ENCODE measurements around the gene MESD. TPM values are rescaled to one million over a fixed set of nuclear protein-coding genes. Genes with fewer than 3 reads are reported as not detected.
A peak's percentile ranks its signal among the peaks of the same experiment; 100 is the strongest.
"Not testable (repeated sequence)": the region's sequence is repeated elsewhere in the genome, so short reads cannot be mapped to it uniquely, and the experiment has no call there.

Gene MESD
- total RNA-seq, 2 experiments from 2014 or later: 27.0 to 27.4 TPM

- H3K36me3 Mint-ChIP-seq (ENCODE audit: low read depth): peaks cover 35% of the 10 kb centered on the region
- no peaks in the 10 kb centered on the region for H3K9me3 Mint-ChIP-seq (ENCODE audit: insufficient read depth)
- ATAC-seq (no peak), DNase-seq (no peak)
- CTCF ChIA-PET: interaction anchor here (5.5 kb wide), 1 partner anchor 12 kb away, joined by 34 read pairs; no protein-coding TSS in a partner anchor
- H3K4me1 Mint-ChIP-seq (ENCODE audit: low read depth): peaks cover 11% of the 10 kb centered on the region
- no peak overlapping the region for H3K27ac Mint-ChIP-seq
- no peaks in the 10 kb centered on the region for H3K27me3 Mint-ChIP-seq (ENCODE audit: low read depth)
- no peak overlapping the region for H3K4me3 Mint-ChIP-seq
- POLR2A ChIA-PET: no interaction called here
Measured at GRCh38 chr15:80957556-80957955, 32.1 kb downstream of the MESD start.

- H3K4me3 Mint-ChIP-seq; H3K27ac Mint-ChIP-seq; H3K27me3 Mint-ChIP-seq (ENCODE audit: low read depth); H3K4me1 Mint-ChIP-seq (ENCODE audit: low read depth); POLR2A ChIA-PET; H3K9me3 Mint-ChIP-seq (ENCODE audit: insufficient read depth): not testable (repeated sequence)
- CTCF ChIA-PET: interaction anchor here (1.3 kb wide), 1 partner anchor 14 kb away, joined by 6 read pairs; no protein-coding TSS in a partner anchor
- ATAC-seq: peak; percentile 64
- DNase-seq: peak; percentile 36
- peaks cover 32% of the 10 kb centered on the region for H3K36me3 Mint-ChIP-seq (ENCODE audit: low read depth)
Measured at GRCh38 chr15:80955571-80956452, 33.8 kb downstream of the MESD start.

- Mint-ChIP-seq H3K4me3 (no peak overlapping the region), H3K9me3 (ENCODE audit: insufficient read depth) (no peaks in the 10 kb centered on the region), H3K27me3 (ENCODE audit: low read depth) (no peaks in the 10 kb centered on the region), H3K36me3 (ENCODE audit: low read depth) (peaks cover 24% of the 10 kb centered on the region), H3K4me1 (ENCODE audit: low read depth) (peaks cover 9% of the 10 kb centered on the region), H3K27ac (no peak overlapping the region)
- no peak for DNase-seq
- ChIA-PET CTCF (interaction anchor here (1.2 to 1.3 kb wide), 2 partner anchors 16 to 312 kb away, joined by 4 to 6 read pairs; no protein-coding TSS in a partner anchor), POLR2A (no interaction called here)
- ATAC-seq: no peak
Measured at GRCh38 chr15:80953953-80954778, 35.5 kb downstream of the MESD start.

GRCh38 chr15:80953001-80953952, 36.3 kb downstream of the MESD start:
- no peak for ATAC-seq
- Mint-ChIP-seq H3K4me3 (no peak overlapping the region), H3K27me3 (ENCODE audit: low read depth) (no peaks in the 10 kb centered on the region), H3K9me3 (ENCODE audit: insufficient read depth) (no peaks in the 10 kb centered on the region), H3K27ac (peak overlapping the region; percentile 27), H3K4me1 (ENCODE audit: low read depth) (peaks cover 9% of the 10 kb centered on the region), H3K36me3 (ENCODE audit: low read depth) (peaks cover 17% of the 10 kb centered on the region)
- DNase-seq: no peak
- CTCF ChIA-PET: no interaction called here
- POLR2A ChIA-PET: no interaction called here

GRCh38 chr15:80951941-80952340, 37.7 kb downstream of the MESD start:
- POLR2A ChIA-PET: no interaction called here

GRCh38 chr15:80950291-80951078, 39.1 kb downstream of the MESD start:
- ATAC-seq (no peak), DNase-seq (no peak)
- Mint-ChIP-seq H3K4me1 (ENCODE audit: low read depth) (peaks cover 3% of the 10 kb centered on the region), H3K4me3 (no peak overlapping the region), H3K27ac (no peak overlapping the region), H3K27me3 (ENCODE audit: low read depth) (no peaks in the 10 kb centered on the region), H3K36me3 (ENCODE audit: low read depth) (peaks cover 16% of the 10 kb centered on the region), H3K9me3 (ENCODE audit: insufficient read depth) (no peaks in the 10 kb centered on the region)
- ChIA-PET POLR2A (no interaction called here), CTCF (interaction anchor here (1.0 to 1.4 kb wide), 2 partner anchors 19 to 174 kb away, joined by 3 to 7 read pairs; no protein-coding TSS in a partner anchor)

More at GRCh38 chr15:80951941-80952340, 37.7 kb downstream of the MESD start:
- peaks cover 5% of the 10 kb centered on the region for H3K4me1 Mint-ChIP-seq (ENCODE audit: low read depth)
- no peak overlapping the region for H3K4me3 Mint-ChIP-seq
- no peaks in the 10 kb centered on the region for H3K27me3 Mint-ChIP-seq (ENCODE audit: low read depth)
- H3K9me3 Mint-ChIP-seq (ENCODE audit: insufficient read depth): no peaks in the 10 kb centered on the region
- no peak for DNase-seq
- H3K27ac Mint-ChIP-seq: no peak overlapping the region
- ATAC-seq: no peak
- CTCF ChIA-PET: no interaction called here
- H3K36me3 Mint-ChIP-seq (ENCODE audit: low read depth): peaks cover 16% of the 10 kb centered on the region

- no peaks in the 10 kb centered on the region for H3K27me3 Mint-ChIP-seq (ENCODE audit: low read depth)
- no peak overlapping the region for H3K27ac Mint-ChIP-seq
- no peak overlapping the region for H3K4me3 Mint-ChIP-seq
- CTCF ChIA-PET: interaction anchor here (1.0 to 1.4 kb wide), 2 partner anchors 20 to 173 kb away, joined by 3 to 7 read pairs; no protein-coding TSS in a partner anchor
- H3K9me3 Mint-ChIP-seq (ENCODE audit: insufficient read depth): no peaks in the 10 kb centered on the region
- DNase-seq (no peak), ATAC-seq (no peak)
- peaks cover 3% of the 10 kb centered on the region for H3K4me1 Mint-ChIP-seq (ENCODE audit: low read depth)
- POLR2A ChIA-PET: no interaction called here
- H3K36me3 Mint-ChIP-seq (ENCODE audit: low read depth): peaks cover 16% of the 10 kb centered on the region
Measured at GRCh38 chr15:80949756-80950155, 39.9 kb downstream of the MESD start.

- ATAC-seq: no peak
- H3K27ac Mint-ChIP-seq: no peak overlapping the region
- peaks cover 16% of the 10 kb centered on the region for H3K36me3 Mint-ChIP-seq (ENCODE audit: low read depth)
- peaks cover 3% of the 10 kb centered on the region for H3K4me1 Mint-ChIP-seq (ENCODE audit: low read depth)
- no peak for DNase-seq
- no peak overlapping the region for H3K4me3 Mint-ChIP-seq
- CTCF ChIA-PET: interaction anchor here (0.8 to 1.7 kb wide), 2 partner anchors 22 to 317 kb away, joined by 3 to 6 read pairs; no protein-coding TSS in a partner anchor
- POLR2A ChIA-PET: no interaction called here
- H3K27me3 Mint-ChIP-seq (ENCODE audit: low read depth): no peaks in the 10 kb centered on the region
- H3K9me3 Mint-ChIP-seq (ENCODE audit: insufficient read depth): no peaks in the 10 kb centered on the region
Measured at GRCh38 chr15:80948651-80949292, 40.8 kb downstream of the MESD start.

GRCh38 chr15:80946576-80946975, 43.0 kb downstream of the MESD start:
- H3K9me3 Mint-ChIP-seq (ENCODE audit: insufficient read depth): no peaks in the 10 kb centered on the region
- no peak overlapping the region for H3K27ac Mint-ChIP-seq
- ChIA-PET POLR2A (no interaction called here), CTCF (interaction anchor here (0.6 to 0.7 kb wide), 2 partner anchors 23 to 24 kb away, joined by 3 read pairs; no protein-coding TSS in a partner anchor)
- DNase-seq (no peak), ATAC-seq (no peak)
- peaks cover 3% of the 10 kb centered on the region for H3K4me1 Mint-ChIP-seq (ENCODE audit: low read depth)
- peaks cover 16% of the 10 kb centered on the region for H3K36me3 Mint-ChIP-seq (ENCODE audit: low read depth)
- no peak overlapping the region for H3K4me3 Mint-ChIP-seq
- no peaks in the 10 kb centered on the region for H3K27me3 Mint-ChIP-seq (ENCODE audit: low read depth)

- Mint-ChIP-seq H3K4me3 (no peak overlapping the region), H3K36me3 (ENCODE audit: low read depth) (peaks cover 14% of the 10 kb centered on the region), H3K4me1 (ENCODE audit: low read depth) (peaks cover under 1% of the 10 kb centered on the region), H3K27ac (no peak overlapping the region), H3K27me3 (ENCODE audit: low read depth) (no peaks in the 10 kb centered on the region), H3K9me3 (ENCODE audit: insufficient read depth) (no peaks in the 10 kb centered on the region)
- POLR2A ChIA-PET: no interaction called here
- ATAC-seq: no peak
- no peak for DNase-seq
- CTCF ChIA-PET: interaction anchor here (0.7 kb wide), 1 partner anchor 25 kb away, joined by 3 read pairs; no protein-coding TSS in a partner anchor
Measured at GRCh38 chr15:80945605-80946004, 44.0 kb downstream of the MESD start.
